Body of pancreas (tissue), 4 donors: ENCODE data around the gene KAT7. TPM values are rescaled to one million over a fixed set of nuclear protein-coding genes. Genes with fewer than 3 reads are reported as not detected.

Source experiments
- ATAC-seq: fragments of 150-250 bp; one replicate; pipeline ENCODE4 v1.9.1; 2016
- DNase-seq, 4 donors: peaks; one replicate each; pipeline ENCODE4 v3.0.0-alpha.2; 2019
- H3K27ac ChIP-seq, 4 donors: fragments of 200-600 bp; sonication (generic); 1 replicate in 3 of 4; 2 replicates in 1 of 4; pipeline versions ENCODE4 v1.5.1 to v1.6.1; 2016 to 2019; ENCODE audit warnings: mild to moderate bottlenecking in 1 of 4, mixed read lengths in 1 of 4, moderate library complexity in 1 of 4
- H3K27me3 ChIP-seq, 2 donors: fragments of 200-600 bp; sonication (generic); one replicate each; pipeline ENCODE4 v1.6.0; 2016; ENCODE audit warnings: mild to moderate bottlenecking in 1 of 2
- H3K36me3 ChIP-seq, 2 donors: fragments of 200-600 bp; sonication (generic); replicated peaks in 1 of 2; 2 replicates each; pipeline ENCODE4 v1.5.1; 2016; ENCODE audit warnings: low read depth in 2 of 2; ENCODE audit not compliant: insufficient read depth in 1 of 2
- H3K4me1 ChIP-seq: fragments of 200-600 bp; sonication (generic); one replicate; pipeline ENCODE4 v1.6.0; 2016
- H3K4me3 ChIP-seq, 2 donors: fragments of 200-600 bp; sonication (generic); 1 replicate in 1 of 2; 2 replicates in 1 of 2; pipeline ENCODE4 v1.5.1; 2016 to 2019
- H3K9me3 ChIP-seq, 3 donors: fragments of 200-600 bp; sonication (generic); 1 replicate in 2 of 3; 2 replicates in 1 of 3; pipeline ENCODE4 v1.5.1; 2016
- POLR2A ChIP-seq, 3 donors: fragments of 450-650 bp; IDR thresholded peaks; one replicate each; pipeline ENCODE4 v1.6.1; 2016; ENCODE audit warnings: antibody characterized with exemption in 3 of 3, mild to moderate bottlenecking in 2 of 3
- WGBS, 2 donors: methylation state at CpG; one replicate each; pipeline ENCODE4 v1.1.5; 2017; 5-methylcytosine and 5-hydroxymethylcytosine counted together
- intact Hi-C: fragments of 100-400 bp; cut with DNase I; formaldehyde crosslinking; loops from one replicate; pipeline ENCODE4 v1.15.1; 2023
- total RNA-seq, 2 donors: library from RNA; depleted of rRNA; stranded (reverse); fragments of >200 nt; gene quantifications; one replicate each; pipeline ENCODE4 v1.1.0, GENCODE V29; 2016
- TF ChIP-seq, protein P1 (sequence below), 7 experiments: fragments of 450-650 bp in 4 of 7; fragments of 200-600 bp in 3 of 7; sonication (generic) in 3 of 7; IDR thresholded peaks; one replicate each; pipeline ENCODE4 v1.5.1; 2016 to 2019; ENCODE audit warnings: antibody characterized with exemption in 7 of 7

The KAT7 gene
- total RNA-seq, 2 donors from 2014 or later, result 7.3 to 16.5 TPM

DNA sequence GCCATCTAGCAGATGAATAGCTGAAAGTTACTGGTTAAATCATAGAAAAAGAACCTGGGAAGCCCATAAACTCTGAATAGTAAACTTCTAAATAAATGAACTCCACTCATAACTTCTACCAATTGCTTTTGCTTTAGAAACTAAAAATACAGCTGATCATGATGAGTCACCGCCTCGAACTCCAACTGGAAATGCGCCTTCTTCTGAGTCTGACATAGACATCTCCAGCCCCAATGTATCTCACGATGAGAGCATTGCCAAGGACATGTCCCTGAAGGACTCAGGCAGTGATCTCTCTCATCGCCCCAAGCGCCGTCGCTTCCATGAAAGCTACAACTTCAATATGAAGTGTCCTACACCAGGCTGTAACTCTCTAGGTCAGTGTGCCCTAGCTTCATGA is 9.7 kb downstream of the KAT7 start:
- no peak for TF ChIP-seq POLR2A (IDR thresholded peaks at IDR 0.05)
- TF ChIP-seq, protein P1, sequence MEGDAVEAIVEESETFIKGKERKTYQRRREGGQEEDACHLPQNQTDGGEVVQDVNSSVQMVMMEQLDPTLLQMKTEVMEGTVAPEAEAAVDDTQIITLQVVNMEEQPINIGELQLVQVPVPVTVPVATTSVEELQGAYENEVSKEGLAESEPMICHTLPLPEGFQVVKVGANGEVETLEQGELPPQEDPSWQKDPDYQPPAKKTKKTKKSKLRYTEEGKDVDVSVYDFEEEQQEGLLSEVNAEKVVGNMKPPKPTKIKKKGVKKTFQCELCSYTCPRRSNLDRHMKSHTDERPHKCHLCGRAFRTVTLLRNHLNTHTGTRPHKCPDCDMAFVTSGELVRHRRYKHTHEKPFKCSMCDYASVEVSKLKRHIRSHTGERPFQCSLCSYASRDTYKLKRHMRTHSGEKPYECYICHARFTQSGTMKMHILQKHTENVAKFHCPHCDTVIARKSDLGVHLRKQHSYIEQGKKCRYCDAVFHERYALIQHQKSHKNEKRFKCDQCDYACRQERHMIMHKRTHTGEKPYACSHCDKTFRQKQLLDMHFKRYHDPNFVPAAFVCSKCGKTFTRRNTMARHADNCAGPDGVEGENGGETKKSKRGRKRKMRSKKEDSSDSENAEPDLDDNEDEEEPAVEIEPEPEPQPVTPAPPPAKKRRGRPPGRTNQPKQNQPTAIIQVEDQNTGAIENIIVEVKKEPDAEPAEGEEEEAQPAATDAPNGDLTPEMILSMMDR (IDR thresholded peaks at IDR 0.05), result no peak
- H3K4me3 ChIP-seq, result no peak overlapping the region
- ATAC-seq (no peak), DNase-seq (no peak)
- H3K27ac ChIP-seq, result no peak overlapping the region
- intact Hi-C loops, result no loop called here
- no peaks in the 10 kb centered on the region for H3K4me1 ChIP-seq
- WGBS, 2 donors, result 86 to 89% methylated on average over 8 of the region's 8 CpGs
- peaks cover 0 to 22% of the 10 kb centered on the region in 2 donors for H3K36me3 ChIP-seq
- H3K9me3 ChIP-seq, result no peaks in the 10 kb centered on the region
- H3K27me3 ChIP-seq, result no peaks in the 10 kb centered on the region

DNA sequence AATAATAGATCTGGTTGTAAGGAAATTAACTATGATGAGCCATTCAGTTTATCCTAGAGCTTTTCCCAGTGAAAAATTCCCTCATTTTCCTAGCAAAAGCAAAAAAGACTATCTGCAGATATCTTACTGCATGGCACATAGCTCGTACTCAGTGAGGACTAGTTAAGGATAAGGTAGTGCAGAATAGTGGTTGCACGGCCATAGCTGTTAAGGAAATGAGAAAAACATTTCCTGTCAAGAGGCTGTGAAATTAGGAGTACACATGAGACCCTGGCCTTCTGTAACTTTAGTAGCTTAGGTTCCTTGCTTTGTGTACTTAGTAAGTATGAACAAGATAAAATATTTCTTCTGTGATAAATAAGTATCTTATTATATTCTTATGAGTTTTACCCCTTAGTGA is 10.3 kb downstream of the KAT7 start:
- no peak overlapping the region for H3K27ac ChIP-seq
- WGBS, 2 donors, result 44 to 53% methylated on average over 2 of the region's 2 CpGs
- intact Hi-C loops, result no loop called here
- TF ChIP-seq, protein P1 (IDR thresholded peaks at IDR 0.05), result no peak
- TF ChIP-seq POLR2A (IDR thresholded peaks at IDR 0.05), result no peak
- H3K27me3 ChIP-seq, result no peaks in the 10 kb centered on the region
- H3K4me1 ChIP-seq, result no peaks in the 10 kb centered on the region
- DNase-seq (no peak), ATAC-seq (no peak)
- H3K9me3 ChIP-seq, result no peaks in the 10 kb centered on the region
- peaks cover 0 to 22% of the 10 kb centered on the region in 2 donors for H3K36me3 ChIP-seq
- H3K4me3 ChIP-seq, result no peak overlapping the region

DNA sequence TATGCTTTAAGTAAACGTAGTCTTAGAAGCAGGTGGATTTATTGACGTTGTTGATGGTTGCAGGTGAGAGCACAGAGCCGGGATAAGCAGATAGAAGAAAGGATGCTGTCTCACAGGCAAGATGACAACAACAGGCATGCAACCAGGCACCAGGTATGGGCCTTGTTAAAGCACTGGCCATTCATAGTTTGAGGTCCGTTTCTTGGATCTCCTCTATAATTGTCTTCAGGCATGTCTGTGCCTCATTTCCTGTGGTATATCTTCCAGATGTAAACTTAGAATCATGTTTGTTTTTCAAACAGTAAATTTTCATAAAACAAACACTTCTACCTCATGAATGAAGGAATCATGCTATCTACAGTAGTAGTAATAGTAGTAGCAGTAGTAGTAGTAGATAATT is 20.6 kb downstream of the KAT7 start:
- TF ChIP-seq POLR2A (IDR thresholded peaks at IDR 0.05), result no peak
- TF ChIP-seq, protein P1 (IDR thresholded peaks at IDR 0.05), result no peak
- intact Hi-C loops, result no loop called here
- Histone ChIP-seq H3K36me3 (peaks cover 0 to 16% of the 10 kb centered on the region in 2 donors), H3K4me3 (no peak overlapping the region), H3K27ac (no peak overlapping the region), H3K27me3 (no peaks in the 10 kb centered on the region), H3K9me3 (no peaks in the 10 kb centered on the region), H3K4me1 (no peaks in the 10 kb centered on the region)
- WGBS, 2 donors, result 43 to 62% methylated on average over 4 of the region's 4 CpGs
- ATAC-seq (no peak), DNase-seq (no peak)

DNA sequence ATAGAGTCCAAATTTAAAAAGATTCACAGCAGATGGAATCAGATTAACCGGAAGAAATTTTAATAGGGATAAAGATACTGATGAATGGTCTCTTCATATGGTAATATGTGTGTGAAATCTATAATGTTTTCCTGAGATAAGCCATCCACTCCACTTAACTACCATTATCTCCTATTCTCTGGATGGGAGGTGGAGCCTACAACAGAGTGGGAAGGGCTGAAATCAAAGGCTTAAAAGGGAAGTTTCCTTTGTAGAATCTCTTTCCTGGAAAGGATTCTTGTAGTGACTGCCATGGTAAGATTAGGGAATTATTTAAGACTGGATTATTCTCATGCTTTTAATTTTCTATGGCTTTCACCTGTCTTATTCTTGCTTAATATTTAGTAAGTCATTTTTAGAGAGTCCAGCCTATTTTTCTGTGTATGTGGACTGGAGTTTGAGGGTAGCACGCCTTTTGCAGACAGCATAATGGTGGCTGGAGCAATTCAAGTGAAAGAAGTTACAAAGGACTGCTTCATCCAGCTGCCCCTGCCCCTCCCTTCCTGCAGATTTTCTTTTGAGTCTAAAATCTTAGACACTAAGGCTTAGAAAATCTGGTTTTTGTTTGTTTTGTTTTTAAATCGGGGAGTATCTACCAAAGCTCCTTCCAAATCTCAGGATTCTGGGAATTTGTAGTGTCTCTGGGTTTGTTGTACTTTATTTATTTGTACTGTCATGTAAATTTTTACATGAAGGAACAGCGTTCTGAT is 26.5 kb downstream of the KAT7 start:
- Histone ChIP-seq H3K27ac (peak overlapping the region in 3 of 4 donors; percentile 23 to 36 (median 34)), H3K27me3 (no peaks in the 10 kb centered on the region), H3K4me3 (no peak overlapping the region), H3K4me1 (peaks cover 16% of the 10 kb centered on the region), H3K9me3 (no peaks in the 10 kb centered on the region), H3K36me3 (peaks cover 0 to 7% of the 10 kb centered on the region in 2 donors)
- intact Hi-C loops, result no loop called here
- no peak for DNase-seq
- WGBS, 2 donors, result 82 to 83% methylated on average over 4 of the region's 4 CpGs
- no peak for ATAC-seq
- TF ChIP-seq, protein P1 (IDR thresholded peaks at IDR 0.05), result no peak
- TF ChIP-seq POLR2A (IDR thresholded peaks at IDR 0.05), result no peak
